Ishikawa (cell line): ENCODE measurements around the gene AK1.

Experiments used
- CEBPB ChIP-seq: IDR thresholded peaks from 2 replicates; pipeline ENCODE4 v1.6.1; 2012
- CREB1 ChIP-seq: IDR thresholded peaks from 2 replicates; pipeline ENCODE4 v1.6.1; 2012; ENCODE audit warnings: low read depth
- EGR1 ChIP-seq: IDR thresholded peaks from 2 replicates; pipeline ENCODE4 v1.6.1; 2012
- EP300 ChIP-seq: IDR thresholded peaks from 2 replicates; pipeline ENCODE4 v1.6.1; 2012; ENCODE audit warnings: borderline replicate concordance
- FOXM1 ChIP-seq: IDR thresholded peaks from 2 replicates; pipeline ENCODE4 v1.6.1; 2012; ENCODE audit warnings: low read depth, borderline replicate concordance
- MAX ChIP-seq: IDR thresholded peaks from 2 replicates; pipeline ENCODE4 v1.6.1; 2012
- NFIC ChIP-seq: IDR thresholded peaks from 2 replicates; pipeline ENCODE4 v1.6.1; 2012
- RAD21 ChIP-seq: IDR thresholded peaks from 2 replicates; pipeline ENCODE4 v1.6.1; 2012; ENCODE audit warnings: low read depth
- REST ChIP-seq: IDR thresholded peaks from 2 replicates; pipeline ENCODE4 v1.6.1; 2012; ENCODE audit warnings: low read depth, mild to moderate bottlenecking
- TAF1 ChIP-seq: IDR thresholded peaks from 2 replicates; pipeline ENCODE4 v1.6.1; 2012; ENCODE audit warnings: low read depth, mild to moderate bottlenecking
- TCF12 ChIP-seq: IDR thresholded peaks from 2 replicates; pipeline ENCODE4 v1.6.1; 2012; ENCODE audit warnings: low read depth
- TEAD4 ChIP-seq: IDR thresholded peaks from 2 replicates; pipeline ENCODE4 v1.6.1; 2012
- USF1 ChIP-seq: IDR thresholded peaks from 2 replicates; pipeline ENCODE4 v1.6.1; 2012
- YY1 ChIP-seq: IDR thresholded peaks from 2 replicates; pipeline ENCODE4 v1.6.1; 2012; ENCODE audit warnings: low read depth
- ZBTB7A ChIP-seq: IDR thresholded peaks from 2 replicates; pipeline ENCODE4 v1.6.1; 2012; ENCODE audit warnings: low read depth

Gene AK1

GRCh38 chr9:127880143-127880542 lies 2.7 kb upstream of the AK1 start:
- TF ChIP-seq CEBPB (no peak), TCF12 (no peak), CREB1 (no peak), EP300 (no peak), NFIC (no peak)

GRCh38 chr9:127878652-127879390 lies 1.3 kb upstream of the AK1 start:
- TF ChIP-seq EP300 (no peak), ZBTB7A (no peak), CEBPB (no peak), MAX (no peak), RAD21 (no peak), TAF1 (no peak), CREB1 (no peak), USF1 (no peak), TCF12 (no peak), REST (no peak)

- TF ChIP-seq ZBTB7A (no peak), USF1 (no peak), NFIC (no peak), CREB1 (no peak), MAX (no peak), TAF1 (no peak), TEAD4 (no peak), RAD21 (no peak), TCF12 (no peak), FOXM1 (no peak), CEBPB (no peak), EP300 (no peak), REST (no peak), YY1 (no peak), EGR1 (no peak)
These were observed 651 bp upstream of the AK1 start for GRCh38 chr9:127878001-127878651.

GRCh38 chr9:127876764-127877562 lies 512 bp downstream of the AK1 start:
- TF ChIP-seq EGR1 (no peak), REST (no peak), FOXM1 (no peak), MAX (no peak)
